GM12872 (cell line): Measurements from ENCODE around the gene RAB2B.
A peak's percentile ranks its signal among the peaks of the same experiment; 100 is the strongest.

Source experiments
- TF ChIP-seq, protein P1 (sequence below): IDR thresholded peaks from 3 replicates; pipeline ENCODE4 v1.5.1; 2011; ENCODE audit warnings: low read depth, mild to moderate bottlenecking, low read length, moderate library complexity; ENCODE audit not compliant: insufficient read depth

RAB2B gene

DNA sequence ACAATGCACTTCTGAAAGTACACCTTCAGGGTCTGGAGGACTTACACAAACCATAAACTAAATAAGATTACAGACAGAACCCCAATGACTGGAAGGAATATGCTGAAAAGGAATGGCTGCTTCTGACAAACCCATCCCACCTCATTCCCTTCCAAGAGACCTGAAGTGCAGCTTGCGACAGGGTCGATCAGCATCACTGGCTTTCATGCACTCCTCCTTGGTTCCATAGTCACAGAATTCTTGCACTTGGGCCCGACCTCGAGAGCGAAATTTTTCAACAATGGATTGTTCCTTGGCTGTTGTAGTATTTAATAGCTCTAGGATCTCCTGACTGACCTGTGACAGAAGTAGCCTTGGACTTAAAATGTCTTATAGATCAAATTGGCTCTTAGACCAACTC lies 24.8 kb upstream of the RAB2B start:
- TF ChIP-seq, protein P1, sequence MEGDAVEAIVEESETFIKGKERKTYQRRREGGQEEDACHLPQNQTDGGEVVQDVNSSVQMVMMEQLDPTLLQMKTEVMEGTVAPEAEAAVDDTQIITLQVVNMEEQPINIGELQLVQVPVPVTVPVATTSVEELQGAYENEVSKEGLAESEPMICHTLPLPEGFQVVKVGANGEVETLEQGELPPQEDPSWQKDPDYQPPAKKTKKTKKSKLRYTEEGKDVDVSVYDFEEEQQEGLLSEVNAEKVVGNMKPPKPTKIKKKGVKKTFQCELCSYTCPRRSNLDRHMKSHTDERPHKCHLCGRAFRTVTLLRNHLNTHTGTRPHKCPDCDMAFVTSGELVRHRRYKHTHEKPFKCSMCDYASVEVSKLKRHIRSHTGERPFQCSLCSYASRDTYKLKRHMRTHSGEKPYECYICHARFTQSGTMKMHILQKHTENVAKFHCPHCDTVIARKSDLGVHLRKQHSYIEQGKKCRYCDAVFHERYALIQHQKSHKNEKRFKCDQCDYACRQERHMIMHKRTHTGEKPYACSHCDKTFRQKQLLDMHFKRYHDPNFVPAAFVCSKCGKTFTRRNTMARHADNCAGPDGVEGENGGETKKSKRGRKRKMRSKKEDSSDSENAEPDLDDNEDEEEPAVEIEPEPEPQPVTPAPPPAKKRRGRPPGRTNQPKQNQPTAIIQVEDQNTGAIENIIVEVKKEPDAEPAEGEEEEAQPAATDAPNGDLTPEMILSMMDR = no peak

DNA sequence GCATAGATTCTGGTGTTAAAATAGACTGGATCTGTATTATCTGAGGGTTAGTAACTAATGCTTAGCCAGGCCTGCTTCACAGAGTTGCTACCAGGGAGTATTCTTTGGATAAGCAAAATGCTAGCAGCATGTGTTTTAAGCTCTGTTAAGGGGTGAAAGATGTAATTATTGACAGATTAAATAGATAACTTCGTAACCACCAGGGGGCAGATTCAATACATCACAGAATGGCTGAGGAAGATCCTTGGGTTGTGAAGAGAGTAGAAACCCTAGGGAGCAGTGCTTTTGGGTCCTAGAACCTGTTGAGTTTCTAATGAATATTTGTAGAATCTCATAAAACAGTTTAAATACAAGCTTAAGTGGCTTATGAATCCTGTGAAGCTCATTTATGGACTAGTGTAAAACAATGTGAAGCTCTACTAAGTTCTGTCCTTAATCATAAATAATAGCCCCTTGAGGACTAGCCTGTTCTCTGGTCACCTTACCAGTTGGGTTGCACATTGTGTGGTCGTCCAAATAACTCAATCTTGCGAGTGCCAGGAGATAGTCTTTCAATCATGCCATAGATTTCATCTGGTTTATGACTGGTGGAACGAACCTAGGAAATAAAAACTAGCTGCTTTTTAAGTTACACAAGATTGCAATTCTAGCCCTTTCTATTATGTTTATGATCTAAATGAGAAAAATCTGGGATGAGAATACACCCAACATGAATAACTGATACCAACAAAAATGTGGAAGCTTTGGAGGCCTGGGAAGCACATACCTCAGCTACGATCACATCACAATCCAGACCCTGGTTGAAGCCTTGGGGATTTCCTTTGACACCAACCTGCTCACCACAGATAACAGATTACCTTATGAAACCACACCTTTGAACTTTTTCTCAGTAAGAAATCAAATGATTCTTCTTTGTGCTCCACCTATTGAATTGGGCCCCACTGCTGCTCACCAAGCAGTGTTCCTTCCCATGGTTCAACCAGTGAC lies 22.1 kb upstream of the RAB2B start:
- TF ChIP-seq, protein P1 = peak; percentile 57; the same call in 2 of the 3 replicates

DNA sequence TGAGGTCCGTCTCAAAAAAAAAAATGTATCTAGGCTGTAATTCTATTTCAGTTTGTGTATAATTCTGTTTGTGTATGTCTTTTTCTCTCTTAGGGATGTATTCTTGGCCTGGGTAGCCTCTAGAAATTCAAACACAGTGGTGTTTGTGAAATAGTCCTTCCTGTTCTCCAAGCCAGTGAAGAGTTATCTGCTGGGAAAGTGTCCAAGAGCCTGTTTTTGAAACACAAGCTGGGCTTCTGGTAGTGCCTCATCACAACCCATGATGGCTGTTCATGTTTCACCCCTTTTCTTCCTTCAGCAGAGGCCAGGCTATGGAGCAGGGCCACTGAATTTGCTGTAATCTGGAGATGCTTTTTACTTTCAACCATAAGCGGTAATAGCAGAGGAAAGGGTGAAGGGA lies 19.7 kb upstream of the RAB2B start:
- TF ChIP-seq, protein P1 = no peak

DNA sequence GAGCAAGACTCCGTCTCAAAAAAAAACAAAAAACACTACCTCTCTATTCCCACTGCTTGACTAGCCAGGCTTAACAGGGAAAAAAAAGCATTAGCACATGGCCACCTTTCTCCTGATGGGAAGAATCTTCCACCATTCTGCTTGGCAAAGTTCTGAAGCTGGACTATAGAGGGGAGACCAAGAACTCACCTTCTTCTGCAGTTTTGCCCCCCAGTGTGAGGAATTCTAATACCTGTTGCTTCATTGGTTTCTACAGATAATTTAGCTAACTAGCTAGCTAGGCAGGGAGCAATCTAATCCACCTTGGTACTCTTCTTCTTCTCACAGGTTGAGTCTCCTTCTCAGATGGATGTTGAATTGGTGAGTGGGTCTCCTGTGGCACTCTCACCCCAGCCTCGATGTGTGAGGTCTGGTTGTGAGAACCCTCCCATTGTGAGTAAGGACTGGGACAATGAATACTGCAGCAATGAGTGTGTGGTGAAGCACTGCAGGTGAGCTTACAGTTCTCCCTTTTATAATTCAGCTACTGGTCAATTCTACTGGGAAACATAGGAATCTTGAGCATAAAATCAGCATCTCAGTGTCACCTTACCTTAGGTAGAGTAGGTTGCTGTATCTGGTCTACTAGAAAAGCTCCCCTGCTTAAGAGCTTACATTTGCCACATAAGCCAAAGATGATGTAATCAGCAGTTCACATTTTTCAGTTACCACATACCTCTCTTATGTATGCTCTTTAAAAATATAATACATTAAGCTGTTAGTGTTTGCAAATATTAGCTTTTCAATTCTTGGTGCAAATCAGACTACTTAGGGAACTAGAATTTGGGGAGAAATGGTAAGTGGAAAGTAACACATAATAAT lies 18.4 kb upstream of the RAB2B start:
- TF ChIP-seq, protein P1 = no peak

DNA sequence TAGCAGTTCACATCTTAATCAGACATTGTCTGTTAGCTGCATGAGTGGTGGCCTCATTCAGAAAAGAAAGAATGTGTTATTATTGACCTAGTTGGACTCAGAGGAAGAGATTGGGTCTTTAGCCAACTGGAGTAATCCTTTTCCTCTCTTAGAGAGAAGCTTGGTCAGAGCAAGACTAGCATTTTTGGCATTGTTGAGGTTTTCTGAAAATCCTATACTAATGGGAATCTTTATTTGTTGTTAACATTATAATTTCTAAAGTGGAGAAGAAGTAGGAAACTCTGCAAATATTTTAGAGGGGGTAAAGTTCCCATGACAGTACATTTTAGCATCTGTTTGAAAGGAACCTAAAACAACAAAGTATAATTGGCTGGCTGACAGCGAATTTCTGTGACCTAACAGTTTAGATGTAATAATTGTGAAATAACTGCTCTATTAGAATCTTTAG lies 9.9 kb upstream of the RAB2B start:
- TF ChIP-seq, protein P1 = no peak

DNA sequence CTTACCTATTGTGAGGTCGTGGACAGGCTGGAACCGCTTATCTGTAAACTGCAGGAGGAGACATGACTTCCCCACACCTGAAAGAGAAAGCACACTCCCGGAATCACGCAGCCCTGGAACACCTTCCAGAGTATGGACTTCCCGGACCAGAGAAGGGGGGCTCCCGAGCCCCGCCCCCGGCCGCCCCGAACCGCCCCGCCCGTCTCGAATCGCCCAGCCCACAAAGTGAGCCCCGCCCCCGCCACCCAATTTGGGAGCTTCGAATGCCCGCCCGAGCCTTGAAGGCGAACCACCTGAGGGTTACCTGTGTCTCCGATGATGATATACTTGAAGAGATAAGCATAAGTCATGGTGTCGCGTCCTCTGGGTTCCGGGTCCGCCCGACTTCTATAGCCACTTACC lies 235 bp downstream of the RAB2B start:
- TF ChIP-seq, protein P1 = no peak
